Karpas-422 (cell line): Measurements from ENCODE around the gene LY86. TPM values are rescaled to one million over a fixed set of nuclear protein-coding genes. Genes with fewer than 3 reads are reported as not detected.
"Not testable (repeated sequence)": the region's sequence is repeated elsewhere in the genome, so short reads cannot be mapped to it uniquely, and the experiment has no call there.

Experiments used
- DNase-seq: peaks from one replicate; pipeline ENCODE4 v3.0.0-alpha.2; 2015
- H2AFZ ChIP-seq: fragments of 200-600 bp; sonication (generic); 2 replicates; pipeline ENCODE4 v1.6.1; 2014; ENCODE audit warnings: antibody characterized with exemption, low read length, mixed read lengths
- H3K27ac ChIP-seq: fragments of 200-600 bp; sonication (generic); 2 replicates; pipeline ENCODE4 v1.5.1; 2014; ENCODE audit warnings: mild to moderate bottlenecking, low read length, moderate library complexity
- H3K27me3 ChIP-seq: fragments of 200-600 bp; sonication (generic); 2 replicates; pipeline ENCODE4 v1.6.1; 2014; ENCODE audit warnings: low read length, mixed read lengths
- H3K36me3 ChIP-seq: fragments of 200-600 bp; sonication (generic); 2 replicates; pipeline ENCODE4 v1.6.1; 2014; ENCODE audit warnings: low read length, mixed read lengths; ENCODE audit not compliant: insufficient read depth
- H3K4me1 ChIP-seq: fragments of 200-600 bp; sonication (generic); 2 replicates; pipeline ENCODE4 v1.6.1; 2014; ENCODE audit warnings: mild to moderate bottlenecking, low read length, mixed read lengths
- H3K4me2 ChIP-seq: fragments of 200-600 bp; sonication (generic); 2 replicates; pipeline ENCODE4 v1.6.1; 2014; ENCODE audit warnings: low read length, low read depth, mild to moderate bottlenecking; ENCODE audit not compliant: poor library complexity, severe bottlenecking
- H3K4me3 ChIP-seq: fragments of 200-600 bp; sonication (generic); 2 replicates; pipeline ENCODE4 v1.5.1; 2014; ENCODE audit warnings: mild to moderate bottlenecking, antibody characterized with exemption, low read length, mixed read lengths
- H3K79me2 ChIP-seq: fragments of 200-600 bp; sonication (generic); 2 replicates; pipeline ENCODE4 v1.6.1; 2014; ENCODE audit warnings: mild to moderate bottlenecking, low read length, mixed read lengths
- H3K9ac ChIP-seq: fragments of 200-600 bp; sonication (generic); 2 replicates; pipeline ENCODE4 v1.6.0; 2014; ENCODE audit warnings: low read length
- H3K9me2 ChIP-seq: fragments of 200-600 bp; sonication (generic), shearing (Covaris generic); replicated peaks from 2 replicates; pipeline ENCODE4 v1.6.0; 2014; ENCODE audit warnings: mild to moderate bottlenecking, low read length, moderate library complexity; ENCODE audit not compliant: insufficient read depth
- H3K9me3 ChIP-seq: fragments of 300-700, 200-600 bp; sonication (generic); 2 replicates; pipeline ENCODE4 v1.6.1; 2014; ENCODE audit warnings: low read length, mixed read lengths
- H4K20me1 ChIP-seq: fragments of 200-600 bp; sonication (generic); 2 replicates; pipeline ENCODE4 v1.6.1; 2014; ENCODE audit warnings: mild to moderate bottlenecking, antibody characterized with exemption, low read length, low read depth; ENCODE audit not compliant: insufficient read depth
- total RNA-seq: library from RNA; depleted of rRNA; stranded (reverse); fragments of >200 nt; shearing (Covaris generic); gene quantifications from 2 replicates; pipeline ENCODE4 v1.2.3, GENCODE V29; 2014; ENCODE audit warnings: low replicate concordance

LY86 gene
- total RNA-seq, 1 experiment from 2014 or later = 187 TPM

- Histone ChIP-seq H3K9me3 (peaks cover 2% of the 10 kb centered on the region), H3K27me3 (no peaks in the 10 kb centered on the region), H3K9ac (no peak overlapping the region), H3K4me2 (no peak overlapping the region), H4K20me1 (no peaks in the 10 kb centered on the region), H3K9me2 (no peaks in the 10 kb centered on the region), H3K4me1 (peaks cover 24% of the 10 kb centered on the region), H3K79me2 (peaks cover 80% of the 10 kb centered on the region), H3K36me3 (peaks cover 80% of the 10 kb centered on the region), H3K4me3 (no peak overlapping the region), H3K27ac (no peak overlapping the region), H2AFZ (no peak overlapping the region)
- no peak for DNase-seq
These were observed 16.0 kb downstream of the LY86 start for GRCh38 chr6:6604566-6604965.

GRCh38 chr6:6605873-6606272 lies 17.4 kb downstream of the LY86 start:
- peaks cover 76% of the 10 kb centered on the region for H3K36me3 ChIP-seq
- no peak overlapping the region for H3K9ac ChIP-seq
- no peaks in the 10 kb centered on the region for H4K20me1 ChIP-seq
- no peak overlapping the region for H3K4me3 ChIP-seq
- peaks cover 2% of the 10 kb centered on the region for H3K9me3 ChIP-seq
- H3K9me2 ChIP-seq = no peaks in the 10 kb centered on the region
- H2AFZ ChIP-seq = no peak overlapping the region
- no peak overlapping the region for H3K4me2 ChIP-seq
- no peak overlapping the region for H3K27ac ChIP-seq
- peaks cover 79% of the 10 kb centered on the region for H3K79me2 ChIP-seq
- no peaks in the 10 kb centered on the region for H3K27me3 ChIP-seq
- H3K4me1 ChIP-seq = peaks cover 34% of the 10 kb centered on the region
- DNase-seq = no peak

- H3K9me3 ChIP-seq, H3K9ac ChIP-seq, H3K27me3 ChIP-seq, H4K20me1 ChIP-seq, H3K4me2 ChIP-seq, DNase-seq, H3K4me3 ChIP-seq, H2AFZ ChIP-seq, H3K27ac ChIP-seq, H3K9me2 ChIP-seq: not testable (repeated sequence)
- Histone ChIP-seq H3K79me2 (peaks cover 80% of the 10 kb centered on the region), H3K36me3 (peaks cover 77% of the 10 kb centered on the region), H3K4me1 (peaks cover 34% of the 10 kb centered on the region)
These were observed 18.0 kb downstream of the LY86 start for GRCh38 chr6:6606391-6607030.

GRCh38 chr6:6609450-6609849 lies 20.9 kb downstream of the LY86 start:
- Histone ChIP-seq H3K36me3 (peaks cover 61% of the 10 kb centered on the region), H2AFZ (no peak overlapping the region), H3K9me2 (no peaks in the 10 kb centered on the region), H3K27ac (peak overlapping the region; percentile 66; the same call in 1 of the 2 replicates), H3K9ac (no peak overlapping the region), H3K79me2 (peaks cover 66% of the 10 kb centered on the region), H4K20me1 (no peaks in the 10 kb centered on the region), H3K4me3 (no peak overlapping the region), H3K4me1 (peaks cover 23% of the 10 kb centered on the region), H3K9me3 (no peaks in the 10 kb centered on the region), H3K27me3 (no peaks in the 10 kb centered on the region), H3K4me2 (no peak overlapping the region)
- DNase-seq = no peak

- DNase-seq = peak; percentile 57
- Histone ChIP-seq H3K36me3 (peaks cover 54% of the 10 kb centered on the region), H3K27ac (peak overlapping the region; percentile 66), H3K9ac (no peak overlapping the region), H3K4me3 (no peak overlapping the region), H3K4me2 (no peak overlapping the region), H3K27me3 (no peaks in the 10 kb centered on the region), H4K20me1 (no peaks in the 10 kb centered on the region), H3K79me2 (peaks cover 59% of the 10 kb centered on the region), H2AFZ (no peak overlapping the region), H3K4me1 (peaks cover 23% of the 10 kb centered on the region), H3K9me3 (no peaks in the 10 kb centered on the region), H3K9me2 (no peaks in the 10 kb centered on the region)
These were observed 21.6 kb downstream of the LY86 start for GRCh38 chr6:6610031-6610591.

- DNase-seq = no peak
- Histone ChIP-seq H3K4me2 (no peak overlapping the region), H3K27me3 (no peaks in the 10 kb centered on the region), H3K79me2 (peaks cover 48% of the 10 kb centered on the region), H4K20me1 (no peaks in the 10 kb centered on the region), H3K9me3 (no peaks in the 10 kb centered on the region), H3K36me3 (peaks cover 48% of the 10 kb centered on the region), H2AFZ (no peak overlapping the region), H3K27ac (no peak overlapping the region), H3K4me3 (no peak overlapping the region), H3K9ac (no peak overlapping the region), H3K4me1 (peaks cover 23% of the 10 kb centered on the region), H3K9me2 (no peaks in the 10 kb centered on the region)
These were observed 23.0 kb downstream of the LY86 start for GRCh38 chr6:6611486-6611885.

- H3K36me3 ChIP-seq = peaks cover 41% of the 10 kb centered on the region
- no peaks in the 10 kb centered on the region for H3K9me2 ChIP-seq
- peaks cover 23% of the 10 kb centered on the region for H3K4me1 ChIP-seq
- H3K9me3 ChIP-seq = no peaks in the 10 kb centered on the region
- H3K27ac ChIP-seq = no peak overlapping the region
- H3K9ac ChIP-seq = no peak overlapping the region
- H3K4me2 ChIP-seq = no peak overlapping the region
- no peak overlapping the region for H3K4me3 ChIP-seq
- peaks cover 49% of the 10 kb centered on the region for H3K79me2 ChIP-seq
- no peak overlapping the region for H2AFZ ChIP-seq
- H3K27me3 ChIP-seq = no peaks in the 10 kb centered on the region
- no peak for DNase-seq
- no peaks in the 10 kb centered on the region for H4K20me1 ChIP-seq
These were observed 23.8 kb downstream of the LY86 start for GRCh38 chr6:6612308-6612707.

- H3K9ac ChIP-seq, H2AFZ ChIP-seq, H3K4me3 ChIP-seq, H3K27me3 ChIP-seq, H3K4me2 ChIP-seq, H3K9me2 ChIP-seq, DNase-seq, H3K27ac ChIP-seq, H3K9me3 ChIP-seq, H4K20me1 ChIP-seq: not testable (repeated sequence)
- peaks cover 34% of the 10 kb centered on the region for H3K36me3 ChIP-seq
- H3K4me1 ChIP-seq = peaks cover 23% of the 10 kb centered on the region
- H3K79me2 ChIP-seq = peaks cover 49% of the 10 kb centered on the region
These were observed 24.7 kb downstream of the LY86 start for GRCh38 chr6:6613103-6613718.
